HG03565 (cell line): ENCODE data around the gene BNIP5.
"Not testable (repeated sequence)": the region's sequence is repeated elsewhere in the genome, so short reads cannot be mapped to it uniquely, and the experiment has no call there.

Source experiments
- ATAC-seq: cut with Tn5 transposase; IDR thresholded peaks from one replicate; pipeline ENCODE4 v1.9.1; 2021; ENCODE audit warnings: mild to moderate bottlenecking, moderate library complexity; ENCODE audit not compliant: unreplicated experiment

Gene BNIP5

GRCh38 chr6:36368421-36368820 lies 31.7 kb upstream of the BNIP5 start:
- no peak for ATAC-seq

- ATAC-seq, result no peak
These were observed 31.1 kb upstream of the BNIP5 start for GRCh38 chr6:36367743-36368142.

GRCh38 chr6:36364669-36365479 lies 28.2 kb upstream of the BNIP5 start:
- ATAC-seq, result peak; percentile 49

GRCh38 chr6:36364061-36364635 lies 27.5 kb upstream of the BNIP5 start:
- not testable (repeated sequence) for ATAC-seq

GRCh38 chr6:36363371-36363752 lies 26.7 kb upstream of the BNIP5 start:
- ATAC-seq, result not testable (repeated sequence)

GRCh38 chr6:36362551-36363370 lies 26.1 kb upstream of the BNIP5 start:
- ATAC-seq, result no peak

GRCh38 chr6:36361071-36361470 lies 24.4 kb upstream of the BNIP5 start:
- no peak for ATAC-seq

GRCh38 chr6:36360241-36361054 lies 23.8 kb upstream of the BNIP5 start:
- no peak for ATAC-seq

- no peak for ATAC-seq
These were observed 21.7 kb upstream of the BNIP5 start for GRCh38 chr6:36358226-36358915.

- no peak for ATAC-seq
These were observed 21.2 kb upstream of the BNIP5 start for GRCh38 chr6:36357872-36358225.

- ATAC-seq, result no peak
These were observed 19.1 kb upstream of the BNIP5 start for GRCh38 chr6:36355819-36356218.

- no peak for ATAC-seq
These were observed 16.8 kb upstream of the BNIP5 start for GRCh38 chr6:36353411-36353915.

GRCh38 chr6:36352477-36353157 lies 15.9 kb upstream of the BNIP5 start:
- ATAC-seq, result no peak

GRCh38 chr6:36350681-36351571 lies 14.2 kb upstream of the BNIP5 start:
- no peak for ATAC-seq

GRCh38 chr6:36350082-36350481 lies 13.4 kb upstream of the BNIP5 start:
- no peak for ATAC-seq

- ATAC-seq, result no peak
These were observed 12.6 kb upstream of the BNIP5 start for GRCh38 chr6:36349240-36349639.

GRCh38 chr6:36347621-36348020 lies 10.9 kb upstream of the BNIP5 start:
- no peak for ATAC-seq

GRCh38 chr6:36346486-36347273 lies 10.0 kb upstream of the BNIP5 start:
- no peak for ATAC-seq
